ENCODE results near the gene INPP5E.

INPP5E gene

DNA sequence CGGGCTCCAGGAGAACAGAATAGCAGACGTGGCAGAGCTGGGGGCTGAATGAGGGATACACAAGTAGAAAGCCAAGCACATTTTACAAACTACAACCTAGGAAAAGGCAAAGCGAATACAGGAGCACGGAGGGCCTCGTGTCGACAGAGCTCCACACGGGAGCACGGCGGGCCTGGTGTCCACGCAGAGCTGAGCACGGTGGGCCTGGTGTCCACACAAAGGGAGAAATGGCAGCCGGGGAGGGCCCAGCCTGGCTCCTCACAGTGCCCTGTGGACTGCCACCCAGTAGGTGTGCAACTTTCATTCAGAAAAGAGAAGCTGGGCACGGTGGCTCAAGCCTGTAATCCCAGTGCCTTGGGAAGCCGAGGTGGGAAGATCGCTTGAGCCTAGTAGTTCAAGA lies 3.4 kb upstream of the INPP5E start:
- Histone ChIP-seq H3K9me3 (ENCODE audit: control insufficient read depth, low read length) (no peaks in the 10 kb centered on the region), H3K36me3 (ENCODE audit: control insufficient read depth, insufficient read depth, low read length) (peaks cover 72% of the 10 kb centered on the region), H3K27ac (ENCODE audit: low read depth, low read length, severe bottlenecking) (no peak overlapping the region), H3K4me1 (ENCODE audit: control insufficient read depth, insufficient read depth, low read length, poor library complexity, severe bottlenecking) (peaks cover 3% of the 10 kb centered on the region), H3K4me3 (ENCODE audit: extremely low read depth, insufficient read depth, low read length, poor library complexity, severe bottlenecking) (no peak overlapping the region)
- 95 to 96% methylated on average over 12 to 13 of the region's 15 CpGs for WGBS, 2 experiments (ENCODE audit: insufficient coverage in 2 of 2)

DNA sequence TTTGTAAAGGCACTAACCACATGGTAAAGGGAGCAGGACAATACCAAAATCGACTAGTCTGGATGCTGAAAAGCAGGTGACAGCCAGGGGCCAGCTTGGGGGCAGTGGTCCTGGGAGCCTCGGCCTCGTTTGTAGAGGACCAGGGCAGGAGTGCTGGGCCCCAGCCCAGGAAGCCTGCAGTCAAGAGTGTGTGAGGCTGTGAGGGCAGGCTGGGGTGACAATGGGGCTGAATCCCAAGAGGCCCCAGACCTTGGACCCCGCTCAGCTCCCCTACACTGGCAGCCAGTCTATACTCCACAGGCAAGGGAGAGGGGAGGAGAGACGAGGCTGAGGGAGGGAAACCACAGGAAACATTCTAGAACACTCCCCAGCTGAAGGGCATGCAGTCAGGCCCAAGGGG lies 2.6 kb upstream of the INPP5E start:
- Histone ChIP-seq H3K27ac (ENCODE audit: low read depth, low read length, severe bottlenecking) (no peak overlapping the region), H3K4me1 (ENCODE audit: control insufficient read depth, insufficient read depth, low read length, poor library complexity, severe bottlenecking) (peaks cover 10% of the 10 kb centered on the region), H3K36me3 (ENCODE audit: control insufficient read depth, insufficient read depth, low read length) (peaks cover 68% of the 10 kb centered on the region), H3K4me3 (ENCODE audit: extremely low read depth, insufficient read depth, low read length, poor library complexity, severe bottlenecking) (no peak overlapping the region), H3K9me3 (ENCODE audit: control insufficient read depth, low read length) (no peaks in the 10 kb centered on the region)
- 82 to 92% methylated on average over 4 of the region's 5 CpGs for WGBS, 2 experiments (ENCODE audit: insufficient coverage in 2 of 2)

DNA sequence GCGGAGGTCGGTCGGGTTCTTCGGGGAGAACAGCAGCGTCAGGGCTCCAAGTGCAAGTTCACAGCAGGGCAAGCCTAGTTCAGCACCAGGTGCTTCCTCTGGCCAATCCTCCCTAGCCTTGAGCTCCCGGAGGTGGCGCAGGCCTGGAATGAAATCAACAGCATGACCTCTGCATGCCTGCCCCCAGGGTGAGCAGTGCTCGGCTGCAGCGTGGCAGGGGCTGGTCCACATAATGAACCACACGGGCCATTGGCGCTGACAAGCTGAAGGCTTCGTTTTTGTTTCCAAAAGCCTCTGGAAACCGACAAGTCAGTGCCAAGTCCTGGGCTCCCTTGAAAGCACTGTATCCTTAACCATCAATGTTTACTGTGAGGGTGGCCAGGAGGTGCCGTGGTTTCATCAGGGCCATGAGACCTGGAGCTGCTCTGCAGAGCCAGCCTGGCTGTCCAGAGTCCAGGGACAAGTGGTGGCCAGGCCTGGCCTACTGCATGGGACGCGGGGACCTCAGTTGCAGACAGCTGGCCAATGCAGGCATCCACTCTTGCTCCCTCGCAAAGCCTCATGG lies 2.1 kb upstream of the INPP5E start:
- H3K4me1 ChIP-seq (ENCODE audit: control insufficient read depth, insufficient read depth, low read length, poor library complexity, severe bottlenecking) = peaks cover 11% of the 10 kb centered on the region
- H3K4me3 ChIP-seq (ENCODE audit: extremely low read depth, insufficient read depth, low read length, poor library complexity, severe bottlenecking) = no peak overlapping the region
- no peak overlapping the region for H3K27ac ChIP-seq (ENCODE audit: low read depth, low read length, severe bottlenecking)
- no peaks in the 10 kb centered on the region for H3K9me3 ChIP-seq (ENCODE audit: control insufficient read depth, low read length)
- H3K36me3 ChIP-seq (ENCODE audit: control insufficient read depth, insufficient read depth, low read length) = peaks cover 67% of the 10 kb centered on the region
- WGBS, 2 experiments (ENCODE audit: insufficient coverage in 2 of 2) = 97 to 98% methylated on average over 17 of the region's 17 CpGs

DNA sequence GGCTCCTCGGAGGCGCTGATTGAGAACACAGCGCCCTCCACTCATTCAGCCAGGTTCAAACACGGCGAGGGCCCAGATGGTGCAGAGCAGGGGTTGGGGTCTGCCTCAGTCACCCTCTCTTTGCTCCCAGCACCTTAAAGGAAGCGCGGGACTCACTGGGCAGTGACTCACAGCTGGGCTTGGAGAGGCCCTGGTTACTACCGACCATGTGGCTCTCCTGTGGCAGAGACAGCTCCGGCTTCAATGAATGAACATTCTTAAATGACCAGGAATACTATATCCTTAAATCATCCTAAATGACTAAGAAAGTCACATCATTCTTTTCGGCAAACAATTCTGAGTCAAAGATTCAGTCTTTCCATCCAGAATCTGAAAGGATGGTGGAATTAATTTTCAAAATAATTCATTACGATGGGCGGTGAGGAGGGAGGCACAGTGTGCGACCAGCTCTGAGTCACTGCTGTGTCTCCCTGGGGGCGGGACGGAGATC lies 1.6 kb upstream of the INPP5E start:
- H3K27ac ChIP-seq (ENCODE audit: low read depth, low read length, severe bottlenecking) = no peak overlapping the region
- H3K9me3 ChIP-seq (ENCODE audit: control insufficient read depth, low read length) = no peaks in the 10 kb centered on the region
- peaks cover 66% of the 10 kb centered on the region for H3K36me3 ChIP-seq (ENCODE audit: control insufficient read depth, insufficient read depth, low read length)
- WGBS, 2 experiments (ENCODE audit: insufficient coverage in 2 of 2) = 95 to 98% methylated on average over 13 of the region's 15 CpGs
- no peak overlapping the region for H3K4me3 ChIP-seq (ENCODE audit: extremely low read depth, insufficient read depth, low read length, poor library complexity, severe bottlenecking)
- peaks cover 11% of the 10 kb centered on the region for H3K4me1 ChIP-seq (ENCODE audit: control insufficient read depth, insufficient read depth, low read length, poor library complexity, severe bottlenecking)

DNA sequence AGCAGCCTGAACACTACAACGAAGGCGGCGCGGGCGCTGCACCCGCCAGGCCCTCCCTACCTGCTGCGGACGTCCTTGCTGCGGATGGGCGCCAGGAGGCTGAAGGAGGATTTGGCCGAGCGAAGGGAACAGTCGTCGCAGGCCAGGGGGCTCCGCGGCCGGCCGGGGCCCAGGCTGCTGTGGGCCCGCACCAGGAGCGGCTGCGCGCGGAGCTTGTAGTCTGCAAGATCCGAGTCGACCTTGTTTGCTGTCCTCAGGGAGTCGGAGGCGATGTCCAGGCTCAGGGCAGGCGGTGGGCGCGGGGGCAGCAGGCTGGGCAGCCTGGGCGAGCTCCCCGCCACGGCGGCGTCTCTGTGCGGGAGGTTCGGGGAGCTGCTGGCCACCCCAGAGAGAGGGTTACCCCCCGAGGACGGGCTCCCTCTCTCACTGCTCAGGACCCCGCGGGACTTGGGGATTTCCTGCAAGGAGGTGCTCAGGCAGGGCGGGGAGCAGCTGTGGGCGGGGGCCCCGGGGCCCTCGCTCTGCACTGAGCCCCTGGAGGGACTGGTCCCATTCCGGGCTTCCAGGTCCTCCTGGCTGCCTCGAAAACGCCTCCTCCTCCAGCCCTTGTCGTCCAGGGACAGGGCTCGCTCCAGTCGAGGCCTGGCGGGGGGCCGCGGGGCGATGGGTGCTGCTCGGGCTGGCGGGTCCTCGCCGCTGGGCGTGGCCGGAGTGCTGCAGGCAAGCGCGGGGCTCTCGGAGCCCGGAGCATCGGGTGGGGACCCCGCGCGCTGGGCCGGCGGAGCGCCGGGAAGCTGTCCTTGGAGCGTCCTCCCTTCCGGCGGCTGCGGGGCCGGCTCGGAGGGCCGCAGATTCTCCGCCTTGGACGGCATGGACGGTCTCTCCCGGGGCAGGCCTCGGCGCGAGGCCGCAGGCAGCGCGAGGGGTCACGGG lies 831 bp downstream of the INPP5E start:
- Histone ChIP-seq H3K9me3 (ENCODE audit: control insufficient read depth, low read length) (no peaks in the 10 kb centered on the region), H3K27ac (ENCODE audit: low read depth, low read length, severe bottlenecking) (no peak overlapping the region), H3K4me1 (ENCODE audit: control insufficient read depth, insufficient read depth, low read length, poor library complexity, severe bottlenecking) (peaks cover 11% of the 10 kb centered on the region), H3K36me3 (ENCODE audit: control insufficient read depth, insufficient read depth, low read length) (peaks cover 54% of the 10 kb centered on the region), H3K4me3 (ENCODE audit: extremely low read depth, insufficient read depth, low read length, poor library complexity, severe bottlenecking) (peak overlapping the region; percentile 84)
- 1% methylated on average over 82 to 85 of the region's 91 CpGs for WGBS, 2 experiments (ENCODE audit: insufficient coverage in 2 of 2)

DNA sequence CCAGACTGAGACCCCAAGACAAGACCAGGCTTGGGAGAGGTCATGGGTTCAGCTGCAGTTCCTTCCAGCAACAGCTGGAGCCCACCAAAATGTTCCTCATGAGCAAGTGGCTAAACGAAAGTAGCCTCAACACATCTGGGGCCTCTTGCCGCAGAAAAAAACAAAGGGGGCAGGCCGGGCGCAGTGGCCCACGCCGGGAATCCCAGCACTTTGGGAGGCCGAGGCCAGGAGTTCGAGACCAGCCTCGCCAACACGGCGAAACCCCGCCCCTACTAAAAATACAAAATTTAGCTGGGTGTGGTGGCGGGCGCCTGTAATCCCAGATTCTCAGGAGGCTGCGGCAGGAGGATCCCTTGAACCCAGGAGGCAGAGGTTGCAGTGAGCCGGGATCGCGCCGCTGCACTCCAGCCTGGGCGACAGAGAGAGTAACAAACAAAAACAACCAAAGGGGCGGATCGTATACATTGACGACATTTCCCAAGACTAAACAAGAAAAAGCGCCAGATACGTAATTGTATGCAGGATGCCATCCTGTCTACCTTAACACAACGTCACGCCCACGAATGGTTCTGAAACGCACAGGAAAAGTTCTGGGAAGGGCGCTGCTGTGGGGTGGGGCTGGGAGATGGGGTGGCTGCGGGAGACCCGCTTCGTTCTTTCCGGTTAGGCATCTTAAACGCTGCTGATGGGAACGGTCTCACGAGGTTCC lies 1.7 kb downstream of the INPP5E start:
- H3K36me3 ChIP-seq (ENCODE audit: control insufficient read depth, insufficient read depth, low read length) = peaks cover 52% of the 10 kb centered on the region
- H3K9me3 ChIP-seq (ENCODE audit: control insufficient read depth, low read length) = no peaks in the 10 kb centered on the region
- H3K4me1 ChIP-seq (ENCODE audit: control insufficient read depth, insufficient read depth, low read length, poor library complexity, severe bottlenecking) = peaks cover 11% of the 10 kb centered on the region
- WGBS, 2 experiments (ENCODE audit: insufficient coverage in 2 of 2) = 64% methylated on average over 27 to 35 of the region's 37 CpGs
- H3K4me3 ChIP-seq (ENCODE audit: extremely low read depth, insufficient read depth, low read length, poor library complexity, severe bottlenecking) = peak overlapping the region; percentile 84
- no peak overlapping the region for H3K27ac ChIP-seq (ENCODE audit: low read depth, low read length, severe bottlenecking)

DNA sequence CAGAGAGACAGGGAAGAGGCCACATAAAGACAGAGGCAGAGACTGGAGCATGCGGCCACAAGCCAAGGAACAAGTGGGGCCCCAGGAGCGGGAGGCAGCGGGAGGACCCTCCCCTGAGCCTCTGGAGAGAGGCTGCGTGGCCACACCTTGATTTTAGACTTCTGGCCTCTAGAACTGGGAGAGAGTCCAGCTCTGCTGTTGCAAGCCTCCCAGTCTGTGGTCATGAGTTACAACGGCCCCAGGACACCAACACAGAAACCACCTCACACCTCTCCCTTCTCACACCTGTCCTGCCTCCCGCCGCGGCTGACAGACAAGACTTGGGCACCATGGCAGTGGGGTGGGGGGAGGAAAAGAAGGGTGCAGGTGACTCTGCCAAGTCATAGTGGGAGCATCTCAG lies 2.2 kb downstream of the INPP5E start:
- Histone ChIP-seq H3K4me1 (ENCODE audit: control insufficient read depth, insufficient read depth, low read length, poor library complexity, severe bottlenecking) (peaks cover 11% of the 10 kb centered on the region), H3K4me3 (ENCODE audit: extremely low read depth, insufficient read depth, low read length, poor library complexity, severe bottlenecking) (peak overlapping the region; percentile 84), H3K9me3 (ENCODE audit: control insufficient read depth, low read length) (no peaks in the 10 kb centered on the region), H3K27ac (ENCODE audit: low read depth, low read length, severe bottlenecking) (no peak overlapping the region), H3K36me3 (ENCODE audit: control insufficient read depth, insufficient read depth, low read length) (peaks cover 52% of the 10 kb centered on the region)
- WGBS, 2 experiments (ENCODE audit: insufficient coverage in 2 of 2) = 96 to 97% methylated on average over 4 of the region's 8 CpGs

DNA sequence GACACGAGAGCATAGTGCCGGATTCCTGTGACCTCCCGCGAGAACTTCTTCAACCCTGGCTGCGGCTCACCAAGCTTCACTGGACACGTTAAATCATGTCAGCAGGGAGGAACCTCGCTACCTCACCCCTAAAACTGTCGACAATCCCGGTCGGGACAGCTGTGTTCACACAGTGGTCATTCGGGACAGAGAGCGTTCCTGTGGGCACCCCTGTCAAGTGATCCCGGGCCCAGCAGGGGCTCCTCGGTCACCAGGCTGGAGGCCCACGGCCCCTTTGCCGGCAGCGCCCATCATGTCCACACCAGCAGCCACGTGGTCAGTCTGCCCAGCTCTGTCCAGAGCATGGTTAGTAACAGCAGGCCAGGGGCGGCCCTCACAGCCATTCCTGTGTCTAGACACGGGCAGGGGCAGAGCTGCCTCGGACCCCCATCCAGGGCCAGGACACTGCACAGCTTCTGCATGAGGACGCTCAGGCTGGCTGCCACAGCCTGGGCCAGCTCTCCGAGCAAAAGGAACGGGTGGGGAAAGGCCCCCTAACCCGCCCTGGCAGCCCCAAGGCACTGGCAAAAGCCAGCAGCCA lies 3.5 kb downstream of the INPP5E start:
- H3K36me3 ChIP-seq (ENCODE audit: control insufficient read depth, insufficient read depth, low read length) = peaks cover 46% of the 10 kb centered on the region
- no peak overlapping the region for H3K4me3 ChIP-seq (ENCODE audit: extremely low read depth, insufficient read depth, low read length, poor library complexity, severe bottlenecking)
- H3K27ac ChIP-seq (ENCODE audit: low read depth, low read length, severe bottlenecking) = no peak overlapping the region
- no peaks in the 10 kb centered on the region for H3K9me3 ChIP-seq (ENCODE audit: control insufficient read depth, low read length)
- H3K4me1 ChIP-seq (ENCODE audit: control insufficient read depth, insufficient read depth, low read length, poor library complexity, severe bottlenecking) = peaks cover 11% of the 10 kb centered on the region
- 84 to 88% methylated on average over 25 of the region's 25 CpGs for WGBS, 2 experiments (ENCODE audit: insufficient coverage in 2 of 2)

DNA sequence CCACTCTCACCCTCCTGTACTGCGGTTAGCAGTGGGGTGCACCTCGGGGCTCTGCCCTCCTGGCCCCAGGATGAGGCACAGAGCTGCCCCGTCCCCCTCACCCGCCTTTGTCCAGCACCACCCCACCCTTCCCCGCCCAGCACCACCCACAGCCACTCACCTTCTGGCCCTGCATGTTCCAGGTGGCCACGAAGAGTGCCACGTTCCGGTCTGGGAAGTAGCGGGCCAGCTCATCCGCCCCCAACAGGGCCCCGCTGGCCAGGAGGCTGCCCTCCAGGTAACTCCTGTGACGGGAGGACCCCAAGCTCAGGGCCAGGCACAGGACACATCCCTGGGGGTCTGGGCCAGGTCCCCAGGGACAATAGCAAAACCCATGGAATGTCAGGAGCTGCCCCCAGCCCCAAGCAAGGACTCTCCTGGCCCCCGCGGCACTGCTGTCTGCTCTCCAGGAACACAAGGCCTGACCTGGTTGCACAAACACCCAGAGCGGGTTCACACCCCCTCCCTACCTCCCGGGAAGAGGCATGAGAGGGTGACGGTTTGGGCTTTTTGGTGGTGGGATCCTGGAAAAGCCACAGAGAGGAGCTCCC lies 5.0 kb downstream of the INPP5E start:
- Histone ChIP-seq H3K4me3 (ENCODE audit: extremely low read depth, insufficient read depth, low read length, poor library complexity, severe bottlenecking) (no peak overlapping the region), H3K27ac (ENCODE audit: low read depth, low read length, severe bottlenecking) (no peak overlapping the region), H3K9me3 (ENCODE audit: control insufficient read depth, low read length) (no peaks in the 10 kb centered on the region), H3K4me1 (ENCODE audit: control insufficient read depth, insufficient read depth, low read length, poor library complexity, severe bottlenecking) (peaks cover 8% of the 10 kb centered on the region), H3K36me3 (ENCODE audit: control insufficient read depth, insufficient read depth, low read length) (peaks cover 47% of the 10 kb centered on the region)
- WGBS, 2 experiments (ENCODE audit: insufficient coverage in 2 of 2) = 98 to 99% methylated on average over 10 to 11 of the region's 17 CpGs

All from mesodermal cell (in vitro differentiated cells).